PFSK-1 (cell line): Measurements from ENCODE around the gene RRAGB.

Source experiments
- FOXP2 ChIP-seq: optimal IDR thresholded peaks from 2 replicates; pipeline ENCODE3; 2011; ENCODE audit warnings: borderline replicate concordance, control low read depth, inconsistent platforms; ENCODE audit not compliant: insufficient read depth; ENCODE audit errors: extremely low read length, extremely low read depth
- POLR2AphosphoS5 ChIP-seq: IDR thresholded peaks from 2 replicates; pipeline ENCODE4 v1.6.1; 2012; ENCODE audit warnings: low read depth, mild to moderate bottlenecking, control low read depth, low read length, moderate library complexity
- REST ChIP-seq, 2 experiments: IDR thresholded peaks; 2 replicates each; pipeline versions ENCODE4 v1.6.1 to v1.8.0; 2011 to 2012; ENCODE audit warnings: low read depth in 2 of 2, low read length in 2 of 2, control low read depth in 1 of 2, inconsistent platforms in 1 of 2, mild to moderate bottlenecking in 1 of 2, moderate library complexity in 1 of 2; ENCODE audit not compliant: insufficient read depth in 1 of 2
- SIN3A ChIP-seq: IDR thresholded peaks from 2 replicates; pipeline ENCODE4 v1.6.1; 2012; ENCODE audit warnings: mild to moderate bottlenecking, low read length, moderate library complexity, borderline replicate concordance; ENCODE audit not compliant: insufficient read depth
- TAF1 ChIP-seq: IDR thresholded peaks from 2 replicates; pipeline ENCODE4 v1.6.1; 2012; ENCODE audit warnings: low read length, control low read depth, borderline replicate concordance; ENCODE audit not compliant: insufficient read depth

RRAGB gene

DNA sequence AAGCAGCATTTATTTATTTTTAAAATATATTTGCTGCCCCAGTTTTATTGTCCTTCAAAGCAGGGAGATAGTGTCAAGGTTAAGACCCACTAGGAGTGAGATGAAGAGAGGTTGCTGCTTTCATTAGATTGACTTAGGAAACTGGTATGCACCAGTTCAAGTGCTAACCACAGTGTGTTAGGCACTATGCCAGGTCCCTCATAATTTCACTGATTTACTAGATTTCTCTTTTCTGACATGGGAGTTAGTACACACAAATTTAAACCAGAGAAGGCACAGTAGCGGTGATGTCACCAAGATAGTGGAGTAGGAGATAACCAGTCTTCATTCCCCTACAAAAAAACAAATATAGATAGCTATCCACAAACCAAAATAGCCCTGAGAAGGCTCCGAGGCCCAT, 14.3 kb downstream of the RRAGB start:
- TF ChIP-seq FOXP2 (no peak), REST (IDR thresholded peaks at IDR 0.05; ENCODE audit: insufficient read depth in 1 of 2, low read depth in 2 of 2, low read length in 2 of 2) (no peak), SIN3A (no peak), TAF1 (no peak), POLR2AphosphoS5 (no peak)

DNA sequence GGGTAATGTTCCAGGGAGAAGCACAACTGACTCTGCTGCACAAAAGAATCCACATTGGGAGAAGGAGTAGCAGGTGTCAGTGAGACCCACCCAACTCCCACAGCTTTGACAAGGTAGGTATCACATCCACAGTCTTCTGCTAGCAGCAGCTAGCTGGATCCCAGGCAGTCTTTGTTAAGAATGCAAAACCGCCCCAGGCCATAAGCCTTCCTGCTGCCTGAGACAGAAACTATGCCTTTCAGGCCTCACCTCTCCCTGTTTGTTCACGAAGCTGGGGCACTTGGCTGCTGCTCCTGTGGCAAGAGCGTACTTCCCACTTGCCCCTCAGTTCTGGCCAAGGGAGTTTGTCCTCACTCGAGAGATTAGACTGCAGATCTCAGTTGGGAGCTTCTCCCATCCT, 21.4 kb downstream of the RRAGB start:
- TF ChIP-seq SIN3A = no peak
- no peak for TF ChIP-seq POLR2AphosphoS5
- no peak for TF ChIP-seq REST (IDR thresholded peaks at IDR 0.05; ENCODE audit: insufficient read depth in 1 of 2, low read depth in 2 of 2, low read length in 2 of 2)
- no peak for TF ChIP-seq TAF1
- TF ChIP-seq FOXP2 = no peak

DNA sequence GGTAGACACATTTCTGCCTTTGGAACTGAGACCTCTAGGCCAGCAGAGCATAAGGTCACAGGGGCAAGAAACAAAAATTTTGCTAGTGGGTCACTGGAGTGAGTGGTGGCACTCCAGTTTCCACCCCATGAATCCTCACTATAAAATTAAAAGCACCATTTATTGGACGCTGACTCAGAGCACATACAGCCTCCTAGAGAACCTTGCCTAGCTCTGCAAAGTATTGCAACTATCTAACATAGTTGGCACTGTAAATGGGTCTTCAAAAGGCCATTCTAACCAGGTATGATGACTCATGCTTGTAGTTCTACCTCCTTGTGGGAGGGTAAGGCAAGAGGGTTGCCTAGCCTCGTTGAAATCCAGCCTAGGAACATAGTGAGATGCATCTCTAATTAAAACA, 25.1 kb downstream of the RRAGB start:
- TF ChIP-seq POLR2AphosphoS5 (no peak), TAF1 (no peak), SIN3A (no peak), REST (IDR thresholded peaks at IDR 0.05; ENCODE audit: insufficient read depth in 1 of 2, low read depth in 2 of 2, low read length in 2 of 2) (no peak), FOXP2 (no peak)

DNA sequence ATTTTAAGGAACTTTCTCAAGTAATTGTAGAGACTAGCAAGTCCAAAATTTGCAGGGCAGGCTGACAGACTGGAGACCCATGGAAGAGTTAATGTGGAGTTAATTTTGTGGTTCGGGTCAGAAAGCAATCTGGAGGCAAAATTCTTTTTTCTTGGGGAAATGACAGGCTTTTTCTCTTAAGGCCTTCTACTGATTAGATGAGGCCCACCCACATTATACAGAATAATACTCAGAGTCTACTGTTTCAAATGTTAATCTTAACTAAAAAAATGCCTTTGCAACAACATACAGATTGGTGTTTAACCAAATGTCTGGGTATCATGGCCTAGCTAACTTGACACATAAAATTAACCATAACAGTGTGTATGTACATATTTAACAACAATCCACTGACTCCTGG, 32.7 kb downstream of the RRAGB start:
- TF ChIP-seq SIN3A = no peak
- TF ChIP-seq TAF1 = no peak
- no peak for TF ChIP-seq REST (IDR thresholded peaks at IDR 0.05; ENCODE audit: insufficient read depth in 1 of 2, low read depth in 2 of 2, low read length in 2 of 2)
- TF ChIP-seq POLR2AphosphoS5 = no peak
- no peak for TF ChIP-seq FOXP2

DNA sequence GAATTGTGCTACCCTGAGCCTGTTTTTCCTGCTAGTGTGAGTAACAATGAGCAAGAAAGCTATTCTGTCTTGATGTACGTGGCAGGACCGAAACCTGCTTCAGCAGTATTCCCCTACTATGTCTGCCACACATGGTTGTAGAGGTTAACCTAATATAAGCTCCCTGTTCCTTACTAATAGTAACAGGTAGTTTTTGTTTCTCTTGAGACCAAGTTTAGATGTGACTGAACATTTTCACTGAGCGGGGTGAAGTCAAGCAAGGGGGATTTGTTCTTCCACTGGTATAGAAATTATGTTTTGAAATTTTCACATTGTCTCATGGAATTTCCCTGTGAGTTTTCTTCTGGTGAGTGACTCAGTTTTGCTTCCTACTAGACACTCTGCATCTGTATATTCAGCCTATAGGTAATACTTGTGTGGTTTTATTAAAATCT, 37.3 kb downstream of the RRAGB start:
- TF ChIP-seq REST (IDR thresholded peaks at IDR 0.05; ENCODE audit: insufficient read depth in 1 of 2, low read depth in 2 of 2, low read length in 2 of 2) (no peak), SIN3A (no peak), POLR2AphosphoS5 (no peak), TAF1 (no peak), FOXP2 (no peak)
